Measurements from ENCODE around the gene WWOX. TPM values are rescaled to one million over a fixed set of nuclear protein-coding genes. Genes with fewer than 3 reads are reported as not detected.
"Not testable (repeated sequence)": the region's sequence is repeated elsewhere in the genome, so short reads cannot be mapped to it uniquely, and the experiment has no call there.

The WWOX gene
- total RNA-seq, 1 donor from 2014 or later: 19.0 TPM

DNA sequence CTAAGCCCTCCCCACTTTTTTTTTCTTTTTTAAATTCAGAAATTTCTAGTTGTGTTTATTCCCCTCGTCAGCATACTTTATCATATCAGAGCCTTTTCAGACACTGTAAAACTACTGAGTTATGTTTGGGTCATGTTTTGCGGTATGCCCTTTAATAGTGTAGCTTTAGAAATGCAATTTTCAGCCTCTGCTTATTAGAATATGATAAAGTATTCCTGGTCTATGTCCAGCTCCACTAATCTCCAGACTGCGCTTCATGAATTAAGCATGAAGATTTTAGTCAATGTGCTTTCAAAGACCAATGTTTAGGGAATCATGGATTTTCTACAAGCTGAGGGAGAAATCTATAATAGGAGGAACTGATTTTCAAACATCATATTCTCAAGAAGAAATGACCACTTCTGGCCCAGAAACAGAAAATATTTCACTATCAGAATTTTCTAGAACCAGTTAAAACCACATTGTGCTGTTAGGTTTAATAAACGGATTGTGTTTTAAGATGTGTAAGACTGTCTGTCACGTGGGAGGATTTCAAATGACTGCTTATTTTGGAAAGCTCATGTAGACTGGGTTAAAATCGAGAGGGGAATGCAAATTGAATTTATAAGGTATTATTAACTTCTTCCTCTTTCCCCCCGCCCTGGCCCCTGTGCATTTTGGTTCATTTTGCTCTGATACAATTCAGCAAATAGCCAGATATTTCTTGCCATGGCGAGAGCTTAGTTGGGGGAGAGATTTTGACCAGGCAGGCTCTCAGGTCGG is 498.5 kb downstream of the WWOX start:
- intact Hi-C loops (cut with micrococcal nuclease): no loop called here

DNA sequence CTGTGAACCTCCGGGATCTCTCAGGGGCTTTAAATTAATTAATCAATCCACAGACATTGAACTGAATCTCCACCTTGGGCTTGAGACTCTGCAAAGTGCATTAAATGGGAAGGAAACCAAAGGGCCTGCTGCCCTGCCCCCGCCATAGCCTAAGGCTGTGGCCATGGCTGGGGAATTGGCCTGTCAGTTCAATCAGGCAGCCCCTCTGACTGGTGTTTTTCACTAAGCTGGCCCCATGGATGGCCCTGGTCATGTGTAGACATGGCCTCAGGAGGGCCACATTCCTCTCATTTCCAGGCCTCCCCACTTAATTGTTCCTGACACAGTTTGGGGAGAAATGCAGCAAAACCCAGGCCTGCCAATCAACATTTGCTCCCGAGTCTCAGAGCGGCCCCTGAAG is 499.8 kb downstream of the WWOX start:
- intact Hi-C loops (cut with micrococcal nuclease): no loop called here

- intact Hi-C loops (cut with micrococcal nuclease): not testable (repeated sequence)
These were observed 505.1 kb downstream of the WWOX start for GRCh38 chr16:78604423-78605062.

DNA sequence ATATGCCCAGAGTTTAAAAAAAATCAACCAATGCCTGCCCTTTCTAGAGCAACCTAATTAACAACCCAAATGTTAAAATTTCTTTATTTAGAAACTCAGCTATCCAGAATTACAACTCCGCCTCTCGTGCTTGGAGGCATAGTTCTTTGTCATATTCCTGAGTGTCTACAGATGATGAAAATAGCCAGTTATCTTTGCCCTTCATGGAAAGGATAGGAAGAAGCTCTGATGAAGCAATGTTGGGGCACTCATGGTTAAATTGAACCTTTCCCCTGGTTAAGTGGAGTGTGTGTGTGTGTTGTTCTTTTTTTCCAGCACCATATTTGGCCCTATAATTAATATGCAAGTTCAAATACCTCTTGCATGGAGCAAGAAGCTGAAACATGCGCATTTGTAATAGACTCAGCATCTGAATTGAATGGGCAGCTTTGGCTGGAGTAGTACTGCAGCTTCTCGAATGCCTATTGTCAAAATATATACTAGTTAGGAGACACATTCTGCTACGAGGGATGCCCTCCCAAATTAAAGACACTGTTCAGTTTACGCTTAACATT is 506.2 kb downstream of the WWOX start:
- intact Hi-C loops (cut with micrococcal nuclease): no loop called here

DNA sequence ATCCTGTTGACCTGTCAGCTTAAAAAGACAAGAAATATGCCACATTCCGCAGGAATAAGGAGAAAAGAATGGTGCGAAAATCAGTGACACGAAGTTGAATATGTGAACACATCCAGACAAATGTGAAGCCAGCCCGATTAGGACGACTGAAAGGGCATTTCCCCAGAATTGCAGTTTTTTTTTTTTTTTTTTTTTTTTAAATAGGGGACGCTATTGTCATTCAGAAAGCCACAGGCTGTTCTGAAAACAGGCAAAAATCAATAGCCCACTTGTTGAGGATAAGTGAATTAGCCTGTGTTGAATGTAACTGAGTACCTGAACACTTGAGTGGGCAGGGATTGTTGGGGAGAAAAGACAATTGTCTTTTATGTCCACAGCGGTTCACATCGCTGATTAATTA is 507.1 kb downstream of the WWOX start:
- intact Hi-C loops (cut with micrococcal nuclease): no loop called here

GRCh38 chr16:78607022-78607421 is 507.6 kb downstream of the WWOX start:
- intact Hi-C loops (cut with micrococcal nuclease): no loop called here

- intact Hi-C loops (cut with micrococcal nuclease): no loop called here
These were observed 508.0 kb downstream of the WWOX start for GRCh38 chr16:78607465-78607864.

DNA sequence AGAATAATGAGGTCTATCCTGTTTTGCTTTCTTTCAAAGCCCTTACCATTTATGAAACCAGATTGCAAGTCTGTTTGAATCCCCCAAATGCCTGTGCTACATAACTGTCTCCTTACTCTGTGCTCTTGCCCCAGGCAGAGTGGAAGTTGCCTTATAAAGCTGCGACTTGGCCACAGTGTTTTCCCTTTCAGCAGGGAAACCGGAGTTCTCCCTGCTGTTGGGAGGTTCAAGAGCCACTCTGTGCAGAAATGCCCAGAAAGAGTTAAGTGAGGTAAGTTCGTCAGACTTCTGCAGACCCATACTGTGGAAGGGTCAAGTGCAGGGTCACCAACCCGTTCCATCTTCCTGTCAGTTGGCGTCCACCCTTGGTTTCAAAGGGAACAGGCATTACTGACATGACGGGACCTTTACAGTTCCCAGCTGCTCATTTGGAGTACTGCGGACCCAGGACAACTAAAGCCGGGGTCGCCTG is 508.9 kb downstream of the WWOX start:
- intact Hi-C loops (cut with micrococcal nuclease): no loop called here

DNA sequence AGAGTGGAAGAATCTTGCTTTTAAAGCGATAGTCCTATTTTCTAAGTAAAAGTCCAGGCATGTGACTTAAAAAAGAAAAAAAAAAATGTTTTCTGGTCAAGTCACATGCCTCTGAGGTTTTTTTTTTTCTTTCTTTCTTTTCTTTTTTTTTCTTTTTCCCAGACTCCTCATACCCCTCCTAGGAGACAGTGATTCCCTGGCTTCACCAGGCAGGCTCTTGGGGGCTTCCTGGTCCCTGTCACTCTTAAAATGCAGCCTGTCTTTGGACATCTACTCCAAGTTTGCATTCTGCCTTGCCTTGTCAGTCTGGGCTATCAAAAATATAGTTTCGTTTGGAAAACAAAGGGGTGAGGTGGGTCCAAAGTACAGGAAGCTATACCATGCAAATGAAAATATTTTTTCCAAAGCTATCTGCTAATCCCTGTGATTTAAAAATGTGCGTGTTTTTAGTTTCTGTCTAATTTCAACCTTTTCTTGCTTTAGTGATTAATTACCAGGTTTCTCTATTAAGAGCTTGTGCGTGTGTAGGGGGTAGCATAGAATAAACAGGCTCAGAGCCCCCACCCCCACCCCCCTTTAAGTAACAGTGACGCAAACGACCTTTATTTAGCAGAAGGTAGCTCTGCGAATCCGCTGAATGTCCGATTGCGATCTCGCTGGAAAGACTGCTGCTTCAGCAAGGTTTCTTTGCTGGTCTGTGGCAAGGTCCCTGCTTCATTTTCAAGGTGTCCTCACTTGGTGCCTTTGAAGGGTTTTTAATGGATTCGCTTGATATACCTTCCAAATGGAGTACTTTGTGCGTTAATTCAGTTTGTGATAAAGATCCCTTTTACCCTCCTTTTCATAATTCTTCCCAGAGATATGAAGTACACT is 510.2 kb downstream of the WWOX start:
- intact Hi-C loops (cut with micrococcal nuclease): no loop called here

DNA sequence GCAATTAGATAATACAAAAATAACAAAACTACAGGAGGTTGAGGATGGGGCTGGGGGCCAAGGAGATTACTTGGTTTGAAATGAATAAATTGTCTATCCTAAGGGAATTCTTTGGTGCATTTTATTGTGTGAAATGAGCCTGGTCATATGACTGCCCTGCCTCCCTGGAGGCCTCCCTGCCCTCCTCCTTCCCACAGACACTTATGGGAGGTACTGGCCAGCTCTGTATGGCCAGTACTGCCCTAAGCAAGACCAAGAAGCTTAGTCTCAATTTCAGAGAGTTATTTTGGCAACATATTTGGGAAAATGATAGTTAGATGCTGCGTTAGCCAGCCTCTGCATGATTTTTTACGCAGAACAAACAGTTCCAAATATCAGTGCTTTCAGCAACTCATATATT is 511.9 kb downstream of the WWOX start:
- intact Hi-C loops (cut with micrococcal nuclease): no loop called here

GRCh38 chr16:78619811-78620210 is 520.4 kb downstream of the WWOX start:
- intact Hi-C loops (cut with micrococcal nuclease): no loop called here

DNA sequence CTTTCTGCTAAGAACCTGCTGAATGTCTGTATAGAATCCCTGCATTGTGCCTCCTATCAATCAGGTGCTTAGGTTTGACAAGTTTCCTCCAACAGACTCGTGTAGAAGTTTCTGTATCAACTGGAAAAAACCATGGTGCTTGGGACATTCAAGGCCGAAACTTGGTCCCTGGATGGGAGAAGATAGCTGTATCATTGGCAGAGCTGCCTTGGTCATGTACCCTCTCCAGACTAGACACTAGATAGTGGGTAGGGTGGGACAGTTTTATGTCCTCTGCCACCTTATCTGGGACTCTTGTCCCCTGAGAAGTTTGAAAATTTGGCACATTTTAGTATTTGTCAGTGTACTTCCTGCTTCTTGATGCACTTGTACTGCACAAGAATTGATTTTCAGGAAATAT is 520.8 kb downstream of the WWOX start:
- intact Hi-C loops (cut with micrococcal nuclease): no loop called here

- intact Hi-C loops (cut with micrococcal nuclease): no loop called here
These were observed 524.3 kb downstream of the WWOX start for GRCh38 chr16:78623796-78624195.

GRCh38 chr16:78624366-78624765 is 524.9 kb downstream of the WWOX start:
- intact Hi-C loops (cut with micrococcal nuclease): no loop called here

- intact Hi-C loops (cut with micrococcal nuclease): no loop called here
These were observed 529.1 kb downstream of the WWOX start for GRCh38 chr16:78628461-78629045.

- intact Hi-C loops (cut with micrococcal nuclease): no loop called here
These were observed 529.7 kb downstream of the WWOX start for GRCh38 chr16:78629173-78629572.

DNA sequence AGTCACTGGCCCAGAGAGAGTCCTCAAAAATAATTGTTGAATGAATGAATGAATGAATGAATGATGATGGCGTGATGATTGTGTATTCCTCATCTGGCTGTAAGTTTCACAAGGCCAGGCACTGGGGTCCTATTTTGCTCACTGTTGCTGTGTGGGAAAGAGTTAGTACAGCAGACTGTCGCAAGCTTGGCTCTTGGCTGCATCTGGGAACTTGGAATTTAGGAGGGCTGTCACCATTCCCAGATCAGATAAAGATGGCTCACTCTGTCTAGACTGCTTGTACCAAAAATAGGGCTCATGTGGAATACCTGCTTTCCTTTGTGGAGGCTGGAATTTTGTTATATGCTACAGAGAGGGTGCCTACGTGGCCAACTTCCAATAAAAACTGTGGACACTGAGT is 530.6 kb downstream of the WWOX start:
- intact Hi-C loops (cut with micrococcal nuclease): no loop called here

- intact Hi-C loops (cut with micrococcal nuclease): no loop called here
These were observed 534.1 kb downstream of the WWOX start for GRCh38 chr16:78633551-78633950.

- intact Hi-C loops (cut with micrococcal nuclease): no loop called here
These were observed 536.4 kb downstream of the WWOX start for GRCh38 chr16:78635807-78636206.

GRCh38 chr16:78638371-78638770 is 538.9 kb downstream of the WWOX start:
- intact Hi-C loops (cut with micrococcal nuclease): no loop called here

DNA sequence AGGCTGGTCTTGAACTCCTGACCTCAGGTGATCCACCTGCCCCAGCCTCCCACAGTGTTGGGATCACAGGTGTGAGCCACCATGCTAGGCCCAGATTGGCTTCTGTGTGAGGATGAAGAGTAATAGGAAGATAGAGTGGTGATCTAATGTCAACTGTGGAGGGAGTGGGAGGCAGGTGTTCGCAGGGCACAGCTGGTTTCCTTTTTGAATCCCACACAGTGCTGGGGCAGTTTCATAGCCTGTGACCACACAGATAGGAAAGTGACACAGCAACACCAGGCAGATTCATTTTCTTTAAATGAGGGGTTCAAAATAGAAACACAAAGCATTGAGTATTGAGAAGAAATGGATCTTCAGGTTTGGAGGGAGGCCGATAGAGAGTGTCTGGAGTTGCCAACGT is 540.3 kb downstream of the WWOX start:
- intact Hi-C loops (cut with micrococcal nuclease): no loop called here
